GM23338 (cell line): Measurements from ENCODE around the gene ARHGEF19. TPM values are rescaled to one million over a fixed set of nuclear protein-coding genes. Genes with fewer than 3 reads are reported as not detected.

Experiments
- ATAC-seq: fragments of 200-7000 bp; cut with Tn5 transposase; 3 replicates; pipeline ENCODE4 v1.9.1; 2020
- DNase-seq: peaks from one replicate; pipeline ENCODE4 v3.0.0-alpha.2; 2015; ENCODE audit warnings: low spot score
- H2AFZ ChIP-seq: fragments of 200-600 bp; sonication (generic); 2 replicates; pipeline ENCODE4 v1.8.0; 2016; ENCODE audit warnings: antibody characterized with exemption, mild to moderate bottlenecking, moderate library complexity
- H3F3A ChIP-seq: fragments of 200-600 bp; sonication (generic); replicated peaks from 2 replicates; pipeline ENCODE4 v1.8.0; 2017; ENCODE audit warnings: antibody characterized with exemption, mixed run types, low read depth
- H3K27ac ChIP-seq: fragments of 200-600 bp; sonication (generic); 2 replicates; pipeline ENCODE4 v1.6.1; 2016; ENCODE audit warnings: low read depth
- H3K27me3 ChIP-seq: fragments of 200-600 bp; sonication (generic); 2 replicates; pipeline ENCODE4 v1.8.0; 2016; ENCODE audit warnings: mild to moderate bottlenecking, mixed run types, moderate library complexity; ENCODE audit not compliant: insufficient read depth
- H3K36me3 ChIP-seq: fragments of 200-600 bp; sonication (generic); 2 replicates; pipeline ENCODE4 v1.8.0; 2016; ENCODE audit warnings: mild to moderate bottlenecking; ENCODE audit not compliant: insufficient read depth
- H3K4me1 ChIP-seq: fragments of 200-600 bp; sonication (generic); 2 replicates; pipeline ENCODE4 v1.8.0; 2016; ENCODE audit warnings: mild to moderate bottlenecking, moderate library complexity; ENCODE audit not compliant: insufficient read depth
- H3K4me2 ChIP-seq: fragments of 200-600 bp; sonication (generic); 2 replicates; pipeline ENCODE4 v1.7.1; 2017; ENCODE audit warnings: mixed run types
- H3K4me3 ChIP-seq: fragments of 200-600 bp; sonication (generic); 2 replicates; pipeline ENCODE4 v1.6.1; 2016; ENCODE audit warnings: mixed run types
- H3K79me2 ChIP-seq: fragments of 200-600 bp; sonication (generic); replicated peaks from 2 replicates; pipeline ENCODE4 v1.8.0; 2017; ENCODE audit warnings: mild to moderate bottlenecking; ENCODE audit not compliant: insufficient read depth
- H3K9me2 ChIP-seq: fragments of 200-600 bp; sonication (generic); 2 replicates; pipeline ENCODE4 v1.8.0; 2017; ENCODE audit not compliant: insufficient read depth
- H4K20me1 ChIP-seq: fragments of 200-600 bp; sonication (generic); replicated peaks from 2 replicates; pipeline ENCODE4 v1.8.0; 2017; ENCODE audit warnings: mild to moderate bottlenecking; ENCODE audit not compliant: insufficient read depth
- H3K27ac Mint-ChIP-seq: 2 replicates; pipeline ENCODE4 v1.8.0; 2020; ENCODE audit warnings: inconsistent platforms, mild to moderate bottlenecking, moderate library complexity, mixed read lengths
- H3K27me3 Mint-ChIP-seq: 3 replicates; pipeline ENCODE4 v1.8.0; 2022; ENCODE audit warnings: low read depth, mild to moderate bottlenecking, moderate library complexity, mixed read lengths, inconsistent platforms; ENCODE audit not compliant: insufficient read depth, poor library complexity
- H3K36me3 Mint-ChIP-seq: 3 replicates; pipeline ENCODE4 v1.8.0; 2021; ENCODE audit warnings: low read depth, mild to moderate bottlenecking, inconsistent platforms, moderate library complexity, mixed read lengths
- H3K4me1 Mint-ChIP-seq: 3 replicates; pipeline ENCODE4 v1.8.0; 2020; ENCODE audit warnings: mild to moderate bottlenecking, inconsistent platforms, mixed read lengths
- H3K4me3 Mint-ChIP-seq: 3 replicates; pipeline ENCODE4 v1.8.0; 2021; ENCODE audit warnings: moderate library complexity, mild to moderate bottlenecking, inconsistent platforms, mixed read lengths
- H3K9me3 Mint-ChIP-seq: 3 replicates; pipeline ENCODE4 v1.8.0; 2020; ENCODE audit warnings: moderate library complexity, mild to moderate bottlenecking, inconsistent platforms, mixed read lengths
- EZH2 ChIP-seq: fragments of 200-600 bp; sonication (generic); IDR thresholded peaks from one replicate; pipeline ENCODE4 v1.8.0; 2017; ENCODE audit warnings: antibody characterized with exemption, mild to moderate bottlenecking, low read depth; ENCODE audit not compliant: unreplicated experiment
- JUNB ChIP-seq: IDR thresholded peaks from one replicate; pipeline ENCODE4 v1.6.1; 2016; ENCODE audit warnings: antibody characterized with exemption; ENCODE audit not compliant: unreplicated experiment
- polyA plus RNA-seq: library from polyadenylated mRNA; unstranded; fragments of >200 nt; fragmentation: Nextera tagmentation; extraction: Ambion mirVana; gene quantifications from 2 replicates; pipeline ENCODE4 v1.2.1, GENCODE V29; 2016
- total RNA-seq: library from RNA; depleted of rRNA; stranded (reverse); fragments of >200 nt; shearing (Covaris generic); gene quantifications from 2 replicates; pipeline ENCODE4 v1.2.3, GENCODE V29; 2014
- TF ChIP-seq, protein P1 (sequence below): fragments of 250-450 bp; sonication (Bioruptor Pico); IDR thresholded peaks from 2 replicates; pipeline ENCODE4 v1.5.0; 2020; ENCODE audit warnings: mild to moderate bottlenecking, moderate library complexity

ARHGEF19 gene
- total and polyA plus RNA-seq, 2 experiments from 2014 or later: 19.5 to 46.4 TPM

DNA sequence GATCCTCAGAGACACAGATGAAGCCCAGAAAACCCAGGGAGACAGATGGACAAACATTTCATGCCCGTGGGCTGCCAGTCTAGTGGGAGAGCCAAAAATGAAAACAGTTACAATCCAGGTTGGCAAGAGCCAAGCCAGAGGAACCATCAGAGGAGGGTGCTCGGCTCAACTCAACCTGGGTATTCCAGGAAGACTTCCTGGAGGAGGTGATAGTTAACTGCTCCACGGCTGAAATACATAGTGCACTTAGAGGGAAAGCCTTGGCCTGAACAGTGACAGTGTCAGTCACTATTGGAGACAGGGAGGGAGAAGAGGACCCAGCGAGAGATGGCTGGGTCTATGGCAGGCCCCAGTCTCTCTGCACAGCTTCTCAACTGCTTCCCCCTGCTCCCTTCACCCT lies 1.9 kb downstream of the ARHGEF19 start (continued):
- TF ChIP-seq, protein P1, sequence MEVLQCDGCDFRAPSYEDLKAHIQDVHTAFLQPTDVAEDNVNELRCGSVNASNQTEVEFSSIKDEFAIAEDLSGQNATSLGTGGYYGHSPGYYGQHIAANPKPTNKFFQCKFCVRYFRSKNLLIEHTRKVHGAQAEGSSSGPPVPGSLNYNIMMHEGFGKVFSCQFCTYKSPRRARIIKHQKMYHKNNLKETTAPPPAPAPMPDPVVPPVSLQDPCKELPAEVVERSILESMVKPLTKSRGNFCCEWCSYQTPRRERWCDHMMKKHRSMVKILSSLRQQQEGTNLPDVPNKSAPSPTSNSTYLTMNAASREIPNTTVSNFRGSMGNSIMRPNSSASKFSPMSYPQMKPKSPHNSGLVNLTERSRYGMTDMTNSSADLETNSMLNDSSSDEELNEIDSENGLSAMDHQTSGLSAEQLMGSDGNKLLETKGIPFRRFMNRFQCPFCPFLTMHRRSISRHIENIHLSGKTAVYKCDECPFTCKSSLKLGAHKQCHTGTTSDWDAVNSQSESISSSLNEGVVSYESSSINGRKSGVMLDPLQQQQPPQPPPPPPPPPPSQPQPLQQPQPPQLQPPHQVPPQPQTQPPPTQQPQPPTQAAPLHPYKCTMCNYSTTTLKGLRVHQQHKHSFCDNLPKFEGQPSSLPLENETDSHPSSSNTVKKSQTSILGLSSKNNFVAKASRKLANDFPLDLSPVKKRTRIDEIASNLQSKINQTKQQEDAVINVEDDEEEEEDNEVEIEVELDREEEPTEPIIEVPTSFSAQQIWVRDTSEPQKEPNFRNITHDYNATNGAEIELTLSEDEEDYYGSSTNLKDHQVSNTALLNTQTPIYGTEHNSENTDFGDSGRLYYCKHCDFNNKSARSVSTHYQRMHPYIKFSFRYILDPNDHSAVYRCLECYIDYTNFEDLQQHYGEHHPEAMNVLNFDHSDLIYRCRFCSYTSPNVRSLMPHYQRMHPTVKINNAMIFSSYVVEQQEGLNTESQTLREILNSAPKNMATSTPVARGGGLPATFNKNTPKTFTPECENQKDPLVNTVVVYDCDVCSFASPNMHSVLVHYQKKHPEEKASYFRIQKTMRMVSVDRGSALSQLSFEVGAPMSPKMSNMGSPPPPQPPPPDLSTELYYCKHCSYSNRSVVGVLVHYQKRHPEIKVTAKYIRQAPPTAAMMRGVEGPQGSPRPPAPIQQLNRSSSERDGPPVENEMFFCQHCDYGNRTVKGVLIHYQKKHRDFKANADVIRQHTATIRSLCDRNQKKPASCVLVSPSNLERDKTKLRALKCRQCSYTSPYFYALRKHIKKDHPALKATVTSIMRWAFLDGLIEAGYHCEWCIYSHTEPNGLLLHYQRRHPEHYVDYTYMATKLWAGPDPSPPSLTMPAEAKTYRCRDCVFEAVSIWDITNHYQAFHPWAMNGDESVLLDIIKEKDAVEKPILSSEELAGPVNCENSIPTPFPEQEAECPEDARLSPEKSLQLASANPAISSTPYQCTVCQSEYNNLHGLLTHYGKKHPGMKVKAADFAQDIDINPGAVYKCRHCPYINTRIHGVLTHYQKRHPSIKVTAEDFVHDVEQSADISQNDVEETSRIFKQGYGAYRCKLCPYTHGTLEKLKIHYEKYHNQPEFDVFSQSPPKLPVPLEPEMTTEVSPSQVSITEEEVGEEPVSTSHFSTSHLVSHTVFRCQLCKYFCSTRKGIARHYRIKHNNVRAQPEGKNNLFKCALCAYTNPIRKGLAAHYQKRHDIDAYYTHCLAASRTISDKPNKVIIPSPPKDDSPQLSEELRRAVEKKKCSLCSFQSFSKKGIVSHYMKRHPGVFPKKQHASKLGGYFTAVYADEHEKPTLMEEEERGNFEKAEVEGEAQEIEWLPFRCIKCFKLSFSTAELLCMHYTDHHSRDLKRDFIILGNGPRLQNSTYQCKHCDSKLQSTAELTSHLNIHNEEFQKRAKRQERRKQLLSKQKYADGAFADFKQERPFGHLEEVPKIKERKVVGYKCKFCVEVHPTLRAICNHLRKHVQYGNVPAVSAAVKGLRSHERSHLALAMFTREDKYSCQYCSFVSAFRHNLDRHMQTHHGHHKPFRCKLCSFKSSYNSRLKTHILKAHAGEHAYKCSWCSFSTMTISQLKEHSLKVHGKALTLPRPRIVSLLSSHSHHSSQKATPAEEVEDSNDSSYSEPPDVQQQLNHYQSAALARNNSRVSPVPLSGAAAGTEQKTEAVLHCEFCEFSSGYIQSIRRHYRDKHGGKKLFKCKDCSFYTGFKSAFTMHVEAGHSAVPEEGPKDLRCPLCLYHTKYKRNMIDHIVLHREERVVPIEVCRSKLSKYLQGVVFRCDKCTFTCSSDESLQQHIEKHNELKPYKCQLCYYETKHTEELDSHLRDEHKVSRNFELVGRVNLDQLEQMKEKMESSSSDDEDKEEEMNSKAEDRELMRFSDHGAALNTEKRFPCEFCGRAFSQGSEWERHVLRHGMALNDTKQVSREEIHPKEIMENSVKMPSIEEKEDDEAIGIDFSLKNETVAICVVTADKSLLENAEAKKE: no peak
- TF ChIP-seq EZH2: no peak

- H3K9me3 Mint-ChIP-seq: no peaks in the 10 kb centered on the region
- Histone ChIP-seq H3K27me3 (no peaks in the 10 kb centered on the region), H3K4me2 (peak overlapping the region; percentile 94), H3K4me1 (peaks cover 43% of the 10 kb centered on the region), H3K27ac (no peak overlapping the region), H3K36me3 (no peaks in the 10 kb centered on the region; the same call in 1 of the 2 replicates), H3K4me3 (peak overlapping the region; percentile 70), H3K79me2 (peaks cover 30% of the 10 kb centered on the region), H3K9me2 (no peaks in the 10 kb centered on the region), H2AFZ (no peak overlapping the region), H4K20me1 (no peaks in the 10 kb centered on the region; the same call in 1 of the 2 replicates), H3F3A (0 out of 2 replicates have a peak, but pooled peaks cover 7% of the 10 kb centered on the region)
- no peak for TF ChIP-seq JUNB
- peaks cover 5% of the 10 kb centered on the region for H3K36me3 Mint-ChIP-seq
- H3K27me3 Mint-ChIP-seq: peaks cover 21% of the 10 kb centered on the region
- H3K27ac Mint-ChIP-seq: no peak overlapping the region
- peak overlapping the region; percentile 81 for H3K4me3 Mint-ChIP-seq
- DNase-seq (no peak), ATAC-seq (no peak)
- H3K4me1 Mint-ChIP-seq: peaks cover 52% of the 10 kb centered on the region
Measured at GRCh38 chr1:16209847-16210407, 2.5 kb downstream of the ARHGEF19 start.
